H9 (cell line): ENCODE data around the gene ANTKMT. TPM values are rescaled to one million over a fixed set of nuclear protein-coding genes. Genes with fewer than 3 reads are reported as not detected.

Experiments used
- DNase-seq: peaks from one replicate; pipeline ENCODE4 v3.0.0-alpha.2; 2017
- H2AFZ ChIP-seq: one replicate; pipeline ENCODE4 v1.6.1; 2013; ENCODE audit warnings: mild to moderate bottlenecking, low read length, control low read depth, moderate library complexity
- H2AK5ac ChIP-seq: 2 replicates; pipeline ENCODE4 v1.6.1; 2013; ENCODE audit warnings: low read length, control low read depth, mixed read lengths; ENCODE audit not compliant: insufficient read length
- H2BK120ac ChIP-seq: one replicate; pipeline ENCODE4 v1.6.1; 2013; ENCODE audit warnings: low read depth, mild to moderate bottlenecking, low read length, control low read depth, inconsistent platforms; ENCODE audit not compliant: poor library complexity, severe bottlenecking
- H2BK12ac ChIP-seq: 2 replicates; pipeline ENCODE4 v1.6.1; 2013; ENCODE audit warnings: low read length, control low read depth, mixed read lengths, low read depth; ENCODE audit not compliant: insufficient read length
- H2BK15ac ChIP-seq: 2 replicates; pipeline ENCODE4 v1.6.1; 2013; ENCODE audit warnings: low read depth, low read length, control low read depth
- H2BK20ac ChIP-seq: one replicate; pipeline ENCODE4 v1.6.1; 2013; ENCODE audit warnings: low read depth, mild to moderate bottlenecking, low read length, control low read depth, inconsistent platforms; ENCODE audit not compliant: poor library complexity, severe bottlenecking
- H2BK5ac ChIP-seq: 2 replicates; pipeline ENCODE4 v1.6.1; 2013; ENCODE audit warnings: low read length, control low read depth, mixed read lengths; ENCODE audit not compliant: insufficient read length
- H3K14ac ChIP-seq: 2 replicates; pipeline ENCODE4 v1.6.1; 2013; ENCODE audit warnings: low read length, control low read depth; ENCODE audit not compliant: insufficient read depth
- H3K18ac ChIP-seq: 2 replicates; pipeline ENCODE4 v1.6.1; 2013; ENCODE audit warnings: low read depth, mild to moderate bottlenecking, mixed read lengths, low read length, control low read depth; ENCODE audit not compliant: insufficient read length
- H3K23ac ChIP-seq: 2 replicates; pipeline ENCODE4 v1.6.1; 2013; ENCODE audit warnings: low read length, control low read depth, mixed read lengths, low read depth; ENCODE audit not compliant: insufficient read length
- H3K23me2 ChIP-seq: 2 replicates; pipeline ENCODE4 v1.6.1; 2013; ENCODE audit warnings: low read depth, mild to moderate bottlenecking, mixed read lengths, low read length, control low read depth; ENCODE audit not compliant: insufficient read length, poor library complexity, severe bottlenecking
- H3K27ac ChIP-seq: 2 replicates; pipeline ENCODE4 v1.5.1; 2013; ENCODE audit warnings: low read length, control low read depth, mixed read lengths, low read depth; ENCODE audit not compliant: insufficient read length
- H3K27me3 ChIP-seq: 2 replicates; pipeline ENCODE4 v1.6.1; 2013; ENCODE audit warnings: low read length, control low read depth, inconsistent platforms; ENCODE audit not compliant: insufficient read depth
- H3K4ac ChIP-seq: 2 replicates; pipeline ENCODE4 v1.6.1; 2013; ENCODE audit warnings: low read depth, mild to moderate bottlenecking, control low read depth, inconsistent platforms, low read length, moderate library complexity
- H3K4me1 ChIP-seq: 2 replicates; pipeline ENCODE4 v1.6.1; 2013; ENCODE audit warnings: low read length, control low read depth, inconsistent platforms; ENCODE audit not compliant: insufficient read depth
- H3K4me2 ChIP-seq: 2 replicates; pipeline ENCODE4 v1.6.1; 2013; ENCODE audit warnings: low read length, control low read depth, mixed read lengths; ENCODE audit not compliant: insufficient read length, insufficient read depth
- H3K56ac ChIP-seq: 2 replicates; pipeline ENCODE4 v1.6.1; 2013; ENCODE audit warnings: low read depth, mild to moderate bottlenecking, mixed read lengths, low read length, control low read depth; ENCODE audit not compliant: insufficient read length
- H3K79me1 ChIP-seq: 2 replicates; pipeline ENCODE4 v1.6.1; 2013; ENCODE audit warnings: low read depth, mild to moderate bottlenecking, moderate library complexity, low read length, control low read depth, inconsistent platforms; ENCODE audit not compliant: insufficient read depth, poor library complexity, severe bottlenecking
- H3K79me2 ChIP-seq: 2 replicates; pipeline ENCODE4 v1.6.1; 2013; ENCODE audit warnings: low read length, control low read depth, inconsistent platforms; ENCODE audit not compliant: insufficient read depth
- H3K9ac ChIP-seq: 2 replicates; pipeline ENCODE4 v1.6.1; 2013; ENCODE audit warnings: low read length, control low read depth, mixed read lengths; ENCODE audit not compliant: insufficient read length; ENCODE audit errors: extremely low read depth
- H3K9me3 ChIP-seq: one replicate; pipeline ENCODE4 v1.6.1; 2013; ENCODE audit warnings: low read depth, low read length, inconsistent platforms; ENCODE audit not compliant: control insufficient read depth
- H3T11ph ChIP-seq: one replicate; pipeline ENCODE4 v1.6.1; 2013; ENCODE audit warnings: mild to moderate bottlenecking, low read length, control low read depth, inconsistent platforms
- H4K20me1 ChIP-seq: one replicate; pipeline ENCODE4 v1.6.1; 2013; ENCODE audit not compliant: control insufficient read depth, insufficient read length, insufficient read depth
- H4K5ac ChIP-seq: 2 replicates; pipeline ENCODE4 v1.6.1; 2013; ENCODE audit warnings: low read depth, mild to moderate bottlenecking, mixed read lengths, low read length, control low read depth; ENCODE audit not compliant: insufficient read length
- H4K8ac ChIP-seq: replicated peaks from 2 replicates; pipeline ENCODE4 v1.6.1; 2013; ENCODE audit warnings: low read length, control low read depth, mixed read lengths, low read depth; ENCODE audit not compliant: insufficient read length
- H4K91ac ChIP-seq: 2 replicates; pipeline ENCODE4 v1.6.1; 2013; ENCODE audit warnings: low read depth, mild to moderate bottlenecking, moderate library complexity, mixed read lengths, low read length, control low read depth; ENCODE audit not compliant: insufficient read length
- H3K27ac Mint-ChIP-seq, 3 experiments: 2 replicates in 2 of 3; 3 replicates in 1 of 3; pipeline ENCODE4 v1.8.0; 2020 to 2021; ENCODE audit warnings: mixed read lengths in 3 of 3, mild to moderate bottlenecking in 1 of 3, moderate library complexity in 1 of 3
- H3K27me3 Mint-ChIP-seq: 2 replicates; pipeline ENCODE4 v1.8.0; 2021; ENCODE audit warnings: low read depth, mild to moderate bottlenecking, moderate library complexity, mixed read lengths
- H3K36me3 Mint-ChIP-seq, 3 experiments: 2 replicates in 2 of 3; 3 replicates in 1 of 3; pipeline ENCODE4 v1.8.0; 2020 to 2021; ENCODE audit warnings: low read depth in 3 of 3, mixed read lengths in 3 of 3; ENCODE audit not compliant: insufficient read depth in 1 of 3
- H3K4me1 Mint-ChIP-seq, 2 experiments: 2 replicates each; pipeline ENCODE4 v1.8.0; 2020; ENCODE audit warnings: mixed read lengths in 2 of 2
- H3K4me3 Mint-ChIP-seq, 2 experiments: 2 replicates in 1 of 2; 3 replicates in 1 of 2; pipeline ENCODE4 v1.8.0; 2020 to 2021; ENCODE audit warnings: mild to moderate bottlenecking in 2 of 2, mixed read lengths in 2 of 2, moderate library complexity in 1 of 2
- H3K9me3 Mint-ChIP-seq, 2 experiments: 2 replicates in 1 of 2; 3 replicates in 1 of 2; pipeline ENCODE4 v1.8.0; 2020; ENCODE audit warnings: mild to moderate bottlenecking in 2 of 2, mixed read lengths in 2 of 2, moderate library complexity in 1 of 2
- WGBS: extraction: QIAGEN DNeasy Blood & Tissue Kit; methylation state at CpG from one replicate; pipeline ENCODE4 v1.1.7; 2013; ENCODE audit warnings: missing lambda C conversion rate, low lambda C conversion rate, mixed read lengths; ENCODE audit not compliant: insufficient read length; ENCODE audit errors: extremely low coverage; 5-methylcytosine and 5-hydroxymethylcytosine counted together
- total RNA-seq: library from RNA; stranded (reverse); gene quantifications from 2 replicates; pipeline ENCODE4 v1.2.1, GENCODE V29; 2021
- TF ChIP-seq, protein P1 (sequence below): fragments of 200-600 bp; sonication (generic); conservative IDR thresholded peaks from 3 replicates; pipeline ENCODE4 v1.8.0; 2021; ENCODE audit warnings: antibody characterized with exemption, mild to moderate bottlenecking

ANTKMT gene
- total RNA-seq, 1 experiment from 2014 or later: 31.5 TPM

DNA sequence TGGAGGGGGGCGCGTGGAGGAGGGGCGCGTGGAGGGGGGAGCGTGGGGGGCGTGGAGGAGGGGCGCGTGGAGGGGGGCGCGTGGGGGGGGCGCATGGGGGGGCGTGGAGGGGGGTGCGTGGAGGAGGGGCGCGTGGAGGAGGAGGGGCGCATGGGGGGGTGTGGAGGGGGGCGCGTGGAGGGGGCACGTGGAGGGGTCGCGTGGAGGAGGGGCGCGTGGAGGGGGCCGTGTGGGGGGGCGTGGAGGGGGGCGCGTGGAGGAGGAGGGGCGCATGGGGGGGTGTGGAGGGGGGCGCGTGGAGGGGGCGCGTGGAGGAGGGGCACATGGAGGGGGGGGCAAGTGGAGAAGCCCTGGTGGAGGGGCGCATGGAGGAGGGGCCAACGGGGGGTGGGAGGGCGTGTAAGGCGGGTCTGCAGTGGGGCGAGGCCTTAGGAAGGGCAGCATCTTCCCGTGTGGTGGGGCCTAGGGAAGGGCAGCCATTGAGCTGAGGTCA is 46.8 kb downstream of the ANTKMT start:
- Histone ChIP-seq H2BK120ac (no peak overlapping the region), H3K18ac (no peak overlapping the region), H4K20me1 (no peaks in the 10 kb centered on the region), H3K4me2 (no peak overlapping the region), H3K56ac (no peak overlapping the region), H2BK12ac (no peak overlapping the region), H2BK5ac (no peak overlapping the region), H2BK15ac (no peak overlapping the region), H3K27ac (no peak overlapping the region), H3K79me1 (no peaks in the 10 kb centered on the region), H2AK5ac (no peak overlapping the region), H3K4me1 (no peaks in the 10 kb centered on the region), H3K79me2 (no peaks in the 10 kb centered on the region), H3T11ph (no peak overlapping the region), H3K9me3 (no peaks in the 10 kb centered on the region), H3K27me3 (no peaks in the 10 kb centered on the region), H4K8ac (no peak overlapping the region), H3K14ac (no peak overlapping the region), H4K5ac (no peak overlapping the region), H4K91ac (no peak overlapping the region), H3K9ac (no peak overlapping the region), H2BK20ac (no peak overlapping the region), H3K4ac (no peak overlapping the region), H2AFZ (no peak overlapping the region), H3K23ac (no peak overlapping the region), H3K23me2 (no peaks in the 10 kb centered on the region)
- no peak for DNase-seq
- Mint-ChIP-seq H3K27ac (no peak overlapping the region), H3K4me3 (no peak overlapping the region), H3K36me3 (no peaks in the 10 kb centered on the region), H3K4me1 (peaks cover 0 to 3% of the 10 kb centered on the region in 2 experiments; a peak in 1 of 4 replicates), H3K27me3 (peaks cover 5% of the 10 kb centered on the region), H3K9me3 (no peaks in the 10 kb centered on the region; a peak in 1 of 5 replicates)
- whole genome bisulfite sequencing: no CpG with 5 or more reads among the region's 38 CpGs
- TF ChIP-seq, protein P1, sequence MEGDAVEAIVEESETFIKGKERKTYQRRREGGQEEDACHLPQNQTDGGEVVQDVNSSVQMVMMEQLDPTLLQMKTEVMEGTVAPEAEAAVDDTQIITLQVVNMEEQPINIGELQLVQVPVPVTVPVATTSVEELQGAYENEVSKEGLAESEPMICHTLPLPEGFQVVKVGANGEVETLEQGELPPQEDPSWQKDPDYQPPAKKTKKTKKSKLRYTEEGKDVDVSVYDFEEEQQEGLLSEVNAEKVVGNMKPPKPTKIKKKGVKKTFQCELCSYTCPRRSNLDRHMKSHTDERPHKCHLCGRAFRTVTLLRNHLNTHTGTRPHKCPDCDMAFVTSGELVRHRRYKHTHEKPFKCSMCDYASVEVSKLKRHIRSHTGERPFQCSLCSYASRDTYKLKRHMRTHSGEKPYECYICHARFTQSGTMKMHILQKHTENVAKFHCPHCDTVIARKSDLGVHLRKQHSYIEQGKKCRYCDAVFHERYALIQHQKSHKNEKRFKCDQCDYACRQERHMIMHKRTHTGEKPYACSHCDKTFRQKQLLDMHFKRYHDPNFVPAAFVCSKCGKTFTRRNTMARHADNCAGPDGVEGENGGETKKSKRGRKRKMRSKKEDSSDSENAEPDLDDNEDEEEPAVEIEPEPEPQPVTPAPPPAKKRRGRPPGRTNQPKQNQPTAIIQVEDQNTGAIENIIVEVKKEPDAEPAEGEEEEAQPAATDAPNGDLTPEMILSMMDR: no peak
